Measurements from ENCODE around the gene LGALS4. TPM values are rescaled to one million over a fixed set of nuclear protein-coding genes. Genes with fewer than 3 reads are reported as not detected.
"Not testable (repeated sequence)": the region's sequence is repeated elsewhere in the genome, so short reads cannot be mapped to it uniquely, and the experiment has no call there.

The LGALS4 gene
- total RNA-seq, 1 donor from 2014 or later: 1.3 TPM

- DNase-seq: no peak
Measured at GRCh38 chr19:38795549-38795948, 17.2 kb downstream of the LGALS4 start.

GRCh38 chr19:38793671-38794070 is 19.1 kb downstream of the LGALS4 start:
- no peak for DNase-seq

GRCh38 chr19:38793177-38793576 is 19.6 kb downstream of the LGALS4 start:
- peak; percentile 50 for DNase-seq

- no peak for DNase-seq
Measured at GRCh38 chr19:38792250-38793111, 20.3 kb downstream of the LGALS4 start.

GRCh38 chr19:38791451-38792064 is 21.2 kb downstream of the LGALS4 start:
- not testable (repeated sequence) for DNase-seq

- DNase-seq: not testable (repeated sequence)
Measured at GRCh38 chr19:38790507-38791403, 22.0 kb downstream of the LGALS4 start.

- DNase-seq: no peak
Measured at GRCh38 chr19:38788478-38789243, 24.1 kb downstream of the LGALS4 start, which contains the start of gene LGALS7B. Gene LGALS7B (plus strand): TSS chr19:38789200. CDS start chr19:38789227, 27 bp downstream.

GRCh38 chr19:38786572-38787265 is 26.0 kb downstream of the LGALS4 start:
- DNase-seq: no peak

- DNase-seq: not testable (repeated sequence)
Measured at GRCh38 chr19:38786061-38786460, 26.7 kb downstream of the LGALS4 start.

GRCh38 chr19:38785187-38785699 is 27.5 kb downstream of the LGALS4 start:
- DNase-seq: no peak

- DNase-seq: no peak
Measured at GRCh38 chr19:38784224-38784623, 28.5 kb downstream of the LGALS4 start.

- not testable (repeated sequence) for DNase-seq
Measured at GRCh38 chr19:38782212-38782611, 30.5 kb downstream of the LGALS4 start.

GRCh38 chr19:38781058-38781457 is 31.7 kb downstream of the LGALS4 start:
- DNase-seq: no peak

- DNase-seq: no peak
Measured at GRCh38 chr19:38780443-38780842, 32.3 kb downstream of the LGALS4 start.

GRCh38 chr19:38778733-38779132 is 34.0 kb downstream of the LGALS4 start:
- DNase-seq: no peak

- DNase-seq: no peak
Measured at GRCh38 chr19:38774181-38774950, 38.4 kb downstream of the LGALS4 start.

GRCh38 chr19:38773469-38774177 is 39.1 kb downstream of the LGALS4 start, which contains the start of gene LGALS7:
Gene LGALS7 (minus strand): TSS chr19:38773517. CDS start chr19:38773492, 25 bp downstream.
- DNase-seq: no peak

- DNase-seq: not testable (repeated sequence)
Measured at GRCh38 chr19:38771569-38771968, 41.2 kb downstream of the LGALS4 start.

- DNase-seq: not testable (repeated sequence)
Measured at GRCh38 chr19:38770949-38771275, 41.8 kb downstream of the LGALS4 start.
